ENCODE results near the gene AKR1C2. TPM values are rescaled to one million over a fixed set of nuclear protein-coding genes. Genes with fewer than 3 reads are reported as not detected.
"Not testable (repeated sequence)": the region's sequence is repeated elsewhere in the genome, so short reads cannot be mapped to it uniquely, and the experiment has no call there.

AKR1C2 gene
- total RNA-seq, 1 donor from 2014 or later = 39.5 TPM

- FAIRE-seq; DNase-seq (ENCODE audit: low spot score in 2 of 2): not testable (repeated sequence)
Measured at GRCh38 chr10:4962876-4963814, 40.5 kb downstream of the AKR1C2 start, which contains the start of gene AKR1C1. Gene AKR1C1, plus strand, starts transcription at chr10:4963415. Its CDS starts 30 bp downstream, at chr10:4963445.

GRCh38 chr10:4962308-4962707 is 41.3 kb downstream of the AKR1C2 start:
- not testable (repeated sequence) for FAIRE-seq

GRCh38 chr10:4961558-4961957 is 42.1 kb downstream of the AKR1C2 start:
- DNase-seq (ENCODE audit: low spot score in 2 of 2); FAIRE-seq: not testable (repeated sequence)

More at GRCh38 chr10:4962308-4962707, 41.3 kb downstream of the AKR1C2 start:
- DNase-seq (ENCODE audit: low spot score in 2 of 2) = not testable (repeated sequence)

GRCh38 chr10:4956955-4957645 is 46.6 kb downstream of the AKR1C2 start:
- DNase-seq (ENCODE audit: low spot score in 2 of 2); FAIRE-seq: not testable (repeated sequence)

GRCh38 chr10:4956088-4956487 is 47.6 kb downstream of the AKR1C2 start:
- not testable (repeated sequence) for DNase-seq (ENCODE audit: low spot score in 2 of 2); FAIRE-seq

GRCh38 chr10:4953405-4953804 is 50.3 kb downstream of the AKR1C2 start:
- no peak for FAIRE-seq

GRCh38 chr10:4951512-4952162 is 52.0 kb downstream of the AKR1C2 start:
- not testable (repeated sequence) for DNase-seq (ENCODE audit: low spot score in 2 of 2); FAIRE-seq

More at GRCh38 chr10:4953405-4953804, 50.3 kb downstream of the AKR1C2 start:
- DNase-seq (ENCODE audit: low spot score in 2 of 2) = no peak

GRCh38 chr10:4947635-4948596 is 55.7 kb downstream of the AKR1C2 start:
- DNase-seq (ENCODE audit: low spot score in 2 of 2) (peak in 1 of 2 donors; percentile 36), FAIRE-seq (no peak)

GRCh38 chr10:4947039-4947634 is 56.5 kb downstream of the AKR1C2 start:
- FAIRE-seq = no peak
- no peak for DNase-seq (ENCODE audit: low spot score in 2 of 2)

GRCh38 chr10:4945766-4946717 is 57.6 kb downstream of the AKR1C2 start:
- no peak for DNase-seq (ENCODE audit: low spot score in 2 of 2)
- FAIRE-seq = no peak

- FAIRE-seq = no peak
- DNase-seq (ENCODE audit: low spot score in 2 of 2) = no peak
Measured at GRCh38 chr10:4944841-4945240, 58.8 kb downstream of the AKR1C2 start.

- FAIRE-seq = no peak
Measured at GRCh38 chr10:4943821-4944220, 59.8 kb downstream of the AKR1C2 start.

GRCh38 chr10:4943416-4943815 is 60.2 kb downstream of the AKR1C2 start:
- not testable (repeated sequence) for DNase-seq (ENCODE audit: low spot score in 2 of 2); FAIRE-seq

More at GRCh38 chr10:4943821-4944220, 59.8 kb downstream of the AKR1C2 start:
- DNase-seq (ENCODE audit: low spot score in 2 of 2) = no peak

- not testable (repeated sequence) for FAIRE-seq; DNase-seq (ENCODE audit: low spot score in 2 of 2)
Measured at GRCh38 chr10:4942931-4943330, 60.7 kb downstream of the AKR1C2 start.

- DNase-seq (ENCODE audit: low spot score in 2 of 2) (no peak), FAIRE-seq (no peak)
Measured at GRCh38 chr10:4941540-4942330, 61.9 kb downstream of the AKR1C2 start.

GRCh38 chr10:4940909-4941308 is 62.7 kb downstream of the AKR1C2 start:
- DNase-seq (ENCODE audit: low spot score in 2 of 2); FAIRE-seq: not testable (repeated sequence)

GRCh38 chr10:4940073-4940428 is 63.6 kb downstream of the AKR1C2 start:
- not testable (repeated sequence) for FAIRE-seq

More at GRCh38 chr10:4940073-4940428, 63.6 kb downstream of the AKR1C2 start:
- not testable (repeated sequence) for DNase-seq (ENCODE audit: low spot score in 2 of 2)
